HT-29 (cell line): ENCODE measurements around the gene PTPRD. TPM values are rescaled to one million over a fixed set of nuclear protein-coding genes. Genes with fewer than 3 reads are reported as not detected.

Source experiments
- DNase-seq: peaks from one replicate; pipeline ENCODE4 v3.0.0-alpha.2; 2015; ENCODE audit warnings: low spot score
- total RNA-seq: library from RNA; depleted of rRNA; stranded (reverse); fragments of >200 nt; shearing (Covaris generic); gene quantifications from 2 replicates; pipeline ENCODE4 v1.2.3, GENCODE V29; 2014

The PTPRD gene
- total RNA-seq, 1 experiment from 2014 or later, result not detected

DNA sequence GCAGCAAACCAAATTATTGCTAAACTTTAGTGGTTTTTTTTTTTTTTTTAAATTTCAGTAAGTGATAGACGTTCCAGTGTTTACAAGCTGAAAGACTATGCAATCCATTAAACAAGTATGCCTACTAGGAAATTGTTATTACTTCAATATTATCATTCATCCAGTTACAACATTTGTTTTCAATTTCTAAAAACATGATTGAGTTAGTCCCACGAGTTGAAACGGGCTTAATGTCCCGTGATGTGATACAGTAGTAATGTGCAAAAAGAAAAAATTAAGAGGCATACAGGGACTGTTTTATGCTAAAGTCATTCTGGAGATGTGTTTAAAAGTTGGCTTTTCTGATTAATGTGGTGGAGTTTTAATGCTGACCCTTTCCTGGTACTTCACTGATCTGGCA, 2262.9 kb downstream of the PTPRD start:
- no peak for DNase-seq

DNA sequence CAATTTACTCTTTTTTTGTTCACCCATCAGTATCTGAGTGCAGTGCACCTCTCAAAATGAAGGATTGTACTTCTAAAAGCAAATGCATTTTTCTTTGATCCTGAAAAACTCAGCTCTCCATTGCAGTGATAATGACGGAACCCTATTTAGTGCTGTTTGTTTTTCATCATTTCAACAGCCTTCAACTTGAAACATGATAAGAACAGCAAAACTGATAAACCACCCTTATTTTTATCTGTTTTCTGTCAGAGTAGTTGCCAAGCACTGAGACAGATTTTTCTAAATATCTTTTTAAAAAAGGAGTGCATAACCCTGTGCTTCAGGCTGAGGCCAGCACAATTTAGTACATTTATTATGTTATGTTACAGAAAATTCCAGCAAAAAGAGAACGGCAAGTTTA, 2263.4 kb downstream of the PTPRD start:
- DNase-seq, result no peak

- no peak for DNase-seq
Measured at GRCh38 chr9:8348756-8349155, 2264.0 kb downstream of the PTPRD start.

GRCh38 chr9:8346296-8346695, 2266.5 kb downstream of the PTPRD start:
- no peak for DNase-seq

DNA sequence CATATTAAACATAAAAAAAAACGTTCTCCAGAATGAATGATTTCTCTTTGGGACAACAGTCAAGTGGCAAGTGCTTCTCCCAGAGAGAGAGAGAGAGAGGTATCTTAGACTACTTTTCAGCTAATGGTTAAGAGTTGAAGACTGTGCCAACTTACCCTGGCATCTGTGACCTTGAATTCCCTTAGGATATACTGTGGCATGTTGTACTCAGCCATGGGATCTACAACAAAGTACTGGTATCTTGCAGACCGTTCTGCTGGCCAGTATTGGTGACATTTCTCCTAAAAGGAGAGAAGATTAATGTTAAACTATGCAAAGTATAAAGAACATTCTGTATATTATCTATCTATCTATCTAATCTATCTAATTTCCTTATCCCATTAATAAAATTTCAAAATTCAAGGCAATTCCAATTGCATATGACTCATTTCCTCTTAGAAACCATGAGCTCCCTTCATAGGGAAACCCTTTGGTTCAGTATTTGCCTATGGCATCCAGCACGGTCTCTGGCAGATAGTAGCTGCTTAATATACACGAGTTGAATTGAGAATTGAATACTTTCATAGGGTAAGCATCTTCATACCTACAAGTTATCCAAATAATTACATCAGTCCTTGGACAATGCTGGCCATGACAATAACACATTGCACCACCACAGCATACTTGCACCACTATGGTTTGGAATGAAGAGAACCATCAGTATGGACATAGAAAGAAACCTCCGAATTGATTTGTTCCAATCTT, 2273.9 kb downstream of the PTPRD start:
- DNase-seq, result no peak

DNA sequence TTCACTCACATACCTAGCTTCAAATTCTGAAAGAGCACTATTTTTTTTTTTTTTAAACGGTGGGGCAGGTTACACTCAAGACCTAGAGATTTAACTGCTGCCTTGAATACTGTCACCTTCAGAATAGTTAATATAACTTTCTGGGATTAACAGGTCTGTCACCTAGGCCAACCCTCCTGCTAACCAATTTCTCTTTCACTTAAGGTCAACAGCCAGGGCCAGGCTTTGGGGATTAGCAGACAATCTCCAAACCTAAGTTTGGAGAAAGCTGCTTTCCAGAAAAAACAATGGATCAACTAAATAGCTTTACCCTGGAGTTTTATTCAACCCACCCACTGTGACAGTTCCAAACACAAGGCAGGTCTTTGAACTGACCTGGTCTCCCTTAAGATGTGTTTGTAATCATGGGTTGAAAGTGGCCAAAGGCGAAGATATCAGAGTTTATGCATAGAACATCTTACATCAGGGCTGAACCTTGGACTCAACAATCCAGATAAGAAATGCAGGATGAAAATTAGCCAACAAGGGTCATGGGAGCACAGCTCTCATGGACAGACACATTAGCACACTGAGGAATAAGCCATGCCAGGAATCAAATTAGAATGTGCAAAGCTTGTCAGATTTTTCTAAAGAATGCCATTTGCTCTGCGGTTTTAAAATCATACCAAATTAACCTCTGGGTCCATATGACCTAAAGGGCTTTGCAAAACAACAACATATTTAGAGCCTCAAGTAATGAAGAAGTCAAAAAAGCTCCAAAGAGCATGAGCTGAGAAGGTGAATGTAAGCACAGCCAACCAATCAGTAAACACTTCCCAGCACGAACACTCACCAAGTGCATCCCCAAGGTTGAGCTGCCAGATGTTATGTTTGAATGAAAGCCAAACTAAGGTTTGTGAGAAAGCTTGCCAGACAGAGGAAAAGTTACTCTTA, 2274.7 kb downstream of the PTPRD start:
- DNase-seq, result no peak

- no peak for DNase-seq
Measured at GRCh38 chr9:8332871-8333270, 2279.9 kb downstream of the PTPRD start.

- DNase-seq, result no peak
Measured at GRCh38 chr9:8332331-8332650, 2280.5 kb downstream of the PTPRD start.

- no peak for DNase-seq
Measured at GRCh38 chr9:8331507-8332330, 2281.1 kb downstream of the PTPRD start.

DNA sequence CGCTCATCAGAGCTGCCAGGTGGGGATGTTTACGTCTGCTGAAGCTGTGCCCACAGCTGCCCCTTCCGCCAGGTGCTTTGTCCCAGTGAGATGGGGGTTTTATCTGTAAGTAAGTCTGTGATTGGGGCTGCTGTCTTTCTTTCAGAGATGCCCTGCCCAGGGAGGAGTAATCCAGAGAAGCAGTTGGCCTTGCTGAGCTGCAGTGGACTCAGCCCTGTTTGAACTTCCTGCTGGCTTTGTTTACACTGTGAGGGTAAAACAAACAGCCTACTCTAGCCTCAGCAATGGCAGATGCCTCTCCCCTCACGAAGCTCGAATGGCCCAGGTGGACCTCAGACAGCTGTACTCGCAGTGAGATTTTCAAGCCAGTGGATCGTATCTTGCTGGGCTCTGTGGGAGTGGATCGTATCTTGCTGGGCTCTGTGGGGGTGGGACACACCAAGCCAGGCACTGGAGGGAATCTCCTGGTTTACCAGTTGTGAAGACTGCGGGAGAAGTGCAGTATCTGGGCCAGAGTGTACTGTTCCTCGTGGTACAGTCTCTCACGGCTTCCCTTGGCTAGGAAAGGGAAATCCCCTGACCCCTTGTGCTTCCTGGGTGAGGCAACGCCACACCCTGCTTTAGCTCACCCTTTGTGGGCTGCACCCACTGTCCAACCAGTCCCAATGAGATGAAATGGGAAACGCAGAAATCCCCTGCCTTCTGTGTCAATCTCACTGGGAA, 2283.1 kb downstream of the PTPRD start:
- DNase-seq, result no peak

- DNase-seq, result no peak
Measured at GRCh38 chr9:8315211-8315610, 2297.6 kb downstream of the PTPRD start.

GRCh38 chr9:8309258-8309657, 2303.5 kb downstream of the PTPRD start:
- DNase-seq, result no peak

DNA sequence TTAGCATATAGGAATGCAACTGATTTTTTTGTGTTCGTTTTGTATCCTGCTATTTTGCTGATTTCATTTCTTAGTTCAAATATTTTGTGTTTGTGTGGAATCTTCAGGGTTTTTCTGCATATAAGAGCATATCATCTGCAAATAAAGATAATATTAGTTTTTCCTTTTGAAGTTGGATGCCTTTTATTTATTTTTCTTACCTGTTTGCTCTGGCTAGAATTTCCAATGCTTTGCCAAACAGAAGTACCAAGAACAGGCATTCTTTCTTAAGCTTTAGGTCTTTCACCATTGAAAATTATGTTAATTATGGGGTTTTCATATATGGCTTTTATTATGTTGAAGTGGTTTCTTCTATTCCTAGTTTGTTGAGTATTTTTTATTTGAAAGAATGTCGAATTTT, 2308.1 kb downstream of the PTPRD start:
- no peak for DNase-seq

DNA sequence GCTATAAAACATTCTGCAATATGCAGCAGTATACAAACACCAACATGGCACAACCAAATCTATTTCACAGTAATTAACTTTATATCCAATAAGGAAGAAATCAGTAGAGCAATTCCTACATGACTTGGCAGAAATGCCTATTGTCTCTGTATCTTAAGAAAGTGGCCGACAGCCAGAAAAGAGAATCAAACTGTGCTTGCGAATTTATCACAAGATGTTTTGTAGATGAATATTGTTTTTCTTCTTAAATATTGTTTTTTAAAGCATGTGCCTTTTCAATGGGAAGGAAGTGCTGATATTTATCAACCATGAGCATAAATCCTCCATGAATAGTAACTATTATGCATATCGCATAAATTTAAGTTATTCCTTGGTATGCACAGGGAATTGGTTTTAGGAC, 2311.5 kb downstream of the PTPRD start:
- no peak for DNase-seq

- DNase-seq, result no peak
Measured at GRCh38 chr9:8297047-8297446, 2315.8 kb downstream of the PTPRD start.

DNA sequence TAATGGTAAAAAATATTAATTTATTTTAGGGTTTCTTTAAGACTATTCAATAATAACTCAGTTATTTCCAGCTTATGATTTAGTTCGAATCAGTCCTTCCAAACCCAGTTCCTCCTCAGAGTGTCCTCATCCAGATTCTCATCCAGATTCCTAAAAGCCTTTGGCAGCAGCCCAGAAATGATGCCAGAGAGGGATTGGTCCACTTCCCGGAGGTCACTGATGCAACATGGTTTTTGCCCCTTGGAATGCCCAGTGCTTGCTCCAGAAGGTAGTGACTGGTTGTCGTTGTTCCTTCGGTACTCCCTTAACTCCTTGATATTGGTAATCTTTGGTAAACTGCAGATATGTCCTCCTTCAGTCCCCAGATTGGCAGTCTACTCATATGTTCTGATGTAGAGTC, 2320.1 kb downstream of the PTPRD start:
- DNase-seq, result no peak

- no peak for DNase-seq
Measured at GRCh38 chr9:8289681-8290080, 2323.1 kb downstream of the PTPRD start.

DNA sequence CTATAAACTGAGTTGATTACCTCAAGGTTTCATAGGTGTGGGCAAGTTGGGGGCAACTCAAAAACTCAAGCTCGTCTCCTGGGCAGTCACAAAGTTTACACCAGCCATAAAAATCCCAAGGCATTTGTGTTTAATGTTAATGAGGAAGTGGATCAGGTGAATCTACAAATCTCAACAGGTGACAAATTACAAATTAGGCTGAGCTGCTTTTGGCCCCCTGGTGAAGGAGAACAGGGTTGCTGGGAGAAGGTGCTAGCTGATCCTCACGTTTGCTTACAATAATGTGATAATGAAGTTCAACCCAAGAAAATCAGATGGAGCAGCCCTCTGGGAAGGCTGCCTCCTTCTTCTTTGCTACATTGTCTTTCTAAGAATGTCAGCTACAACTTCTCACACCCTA, 2324.8 kb downstream of the PTPRD start:
- no peak for DNase-seq

DNA sequence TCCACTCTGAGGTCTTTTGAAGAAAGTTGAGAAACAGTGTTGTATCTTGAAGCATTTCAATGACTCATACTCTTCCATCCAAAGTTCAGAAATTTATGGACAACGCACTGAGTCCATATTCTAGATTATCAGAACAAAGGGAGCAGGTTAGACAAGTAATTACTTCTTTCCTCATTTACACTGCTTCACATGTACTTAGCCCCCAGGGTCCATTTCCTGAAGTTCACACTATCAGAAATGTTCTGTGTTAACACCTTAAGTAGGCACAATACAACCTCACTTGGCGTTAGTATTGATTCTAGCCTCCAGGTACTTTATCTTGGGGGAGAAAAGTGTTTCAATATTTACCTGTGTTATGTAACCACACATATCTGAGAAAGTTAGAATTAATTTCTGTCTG, 2325.3 kb downstream of the PTPRD start:
- DNase-seq, result peak; percentile 1

- DNase-seq, result no peak
Measured at GRCh38 chr9:8284884-8285283, 2327.9 kb downstream of the PTPRD start.

- no peak for DNase-seq
Measured at GRCh38 chr9:8282535-8282934, 2330.3 kb downstream of the PTPRD start.
